Measurements from ENCODE around the gene NOTCH2NLA.
"Not testable (repeated sequence)": the region's sequence is repeated elsewhere in the genome, so short reads cannot be mapped to it uniquely, and the experiment has no call there.

DNA sequence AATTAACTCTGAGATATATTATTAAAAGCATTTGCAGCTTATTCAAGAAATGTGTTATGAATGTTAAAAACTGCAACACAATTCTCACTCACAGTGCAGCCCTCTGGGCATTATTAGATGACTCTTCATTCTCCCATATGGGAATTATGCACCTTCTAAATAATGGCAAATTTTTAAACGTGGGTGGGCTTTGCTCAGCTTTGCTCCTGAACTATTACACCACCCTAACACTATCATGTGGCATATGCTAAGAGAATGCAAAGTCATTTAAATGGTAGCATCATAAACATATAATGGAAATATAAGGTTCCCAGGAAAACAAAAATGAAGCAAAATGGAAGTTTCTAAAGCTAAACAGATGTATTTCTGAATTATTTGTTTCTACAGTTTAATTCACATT lies 61.5 kb downstream of the NOTCH2NLA start:
- TF ChIP-seq, protein P1, sequence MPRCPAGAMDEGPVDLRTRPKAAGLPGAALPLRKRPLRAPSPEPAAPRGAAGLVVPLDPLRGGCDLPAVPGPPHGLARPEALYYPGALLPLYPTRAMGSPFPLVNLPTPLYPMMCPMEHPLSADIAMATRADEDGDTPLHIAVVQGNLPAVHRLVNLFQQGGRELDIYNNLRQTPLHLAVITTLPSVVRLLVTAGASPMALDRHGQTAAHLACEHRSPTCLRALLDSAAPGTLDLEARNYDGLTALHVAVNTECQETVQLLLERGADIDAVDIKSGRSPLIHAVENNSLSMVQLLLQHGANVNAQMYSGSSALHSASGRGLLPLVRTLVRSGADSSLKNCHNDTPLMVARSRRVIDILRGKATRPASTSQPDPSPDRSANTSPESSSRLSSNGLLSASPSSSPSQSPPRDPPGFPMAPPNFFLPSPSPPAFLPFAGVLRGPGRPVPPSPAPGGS (IDR thresholded peaks at IDR 0.05): not testable (repeated sequence)
- TF ChIP-seq, protein P2, sequence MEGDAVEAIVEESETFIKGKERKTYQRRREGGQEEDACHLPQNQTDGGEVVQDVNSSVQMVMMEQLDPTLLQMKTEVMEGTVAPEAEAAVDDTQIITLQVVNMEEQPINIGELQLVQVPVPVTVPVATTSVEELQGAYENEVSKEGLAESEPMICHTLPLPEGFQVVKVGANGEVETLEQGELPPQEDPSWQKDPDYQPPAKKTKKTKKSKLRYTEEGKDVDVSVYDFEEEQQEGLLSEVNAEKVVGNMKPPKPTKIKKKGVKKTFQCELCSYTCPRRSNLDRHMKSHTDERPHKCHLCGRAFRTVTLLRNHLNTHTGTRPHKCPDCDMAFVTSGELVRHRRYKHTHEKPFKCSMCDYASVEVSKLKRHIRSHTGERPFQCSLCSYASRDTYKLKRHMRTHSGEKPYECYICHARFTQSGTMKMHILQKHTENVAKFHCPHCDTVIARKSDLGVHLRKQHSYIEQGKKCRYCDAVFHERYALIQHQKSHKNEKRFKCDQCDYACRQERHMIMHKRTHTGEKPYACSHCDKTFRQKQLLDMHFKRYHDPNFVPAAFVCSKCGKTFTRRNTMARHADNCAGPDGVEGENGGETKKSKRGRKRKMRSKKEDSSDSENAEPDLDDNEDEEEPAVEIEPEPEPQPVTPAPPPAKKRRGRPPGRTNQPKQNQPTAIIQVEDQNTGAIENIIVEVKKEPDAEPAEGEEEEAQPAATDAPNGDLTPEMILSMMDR (IDR thresholded peaks at IDR 0.05): not testable (repeated sequence)
- not testable (repeated sequence) for TF ChIP-seq POLR2A (IDR thresholded peaks at IDR 0.05; ENCODE audit: low read length); ESRRA (IDR thresholded peaks at IDR 0.05; ENCODE audit: borderline replicate concordance, low read length); CEBPB (IDR thresholded peaks at IDR 0.05); JUN (IDR thresholded peaks at IDR 0.05); ZFP36 (IDR thresholded peaks at IDR 0.05; ENCODE audit: borderline replicate concordance, partially characterized antibody); SMC3 (IDR thresholded peaks at IDR 0.05); NPAS2 (CRISPR knock-in tag; IDR thresholded peaks at IDR 0.05; ENCODE audit: borderline replicate concordance); RAD21 (conservative IDR thresholded peaks at IDR 0.05 in 1 of 2, IDR thresholded peaks at IDR 0.05 in 1 of 2)
- TF ChIP-seq, protein P3, sequence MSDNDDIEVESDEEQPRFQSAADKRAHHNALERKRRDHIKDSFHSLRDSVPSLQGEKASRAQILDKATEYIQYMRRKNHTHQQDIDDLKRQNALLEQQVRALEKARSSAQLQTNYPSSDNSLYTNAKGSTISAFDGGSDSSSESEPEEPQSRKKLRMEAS (IDR thresholded peaks at IDR 0.05): not testable (repeated sequence)
